ENCODE data around the gene OTOG.

Gene OTOG

DNA sequence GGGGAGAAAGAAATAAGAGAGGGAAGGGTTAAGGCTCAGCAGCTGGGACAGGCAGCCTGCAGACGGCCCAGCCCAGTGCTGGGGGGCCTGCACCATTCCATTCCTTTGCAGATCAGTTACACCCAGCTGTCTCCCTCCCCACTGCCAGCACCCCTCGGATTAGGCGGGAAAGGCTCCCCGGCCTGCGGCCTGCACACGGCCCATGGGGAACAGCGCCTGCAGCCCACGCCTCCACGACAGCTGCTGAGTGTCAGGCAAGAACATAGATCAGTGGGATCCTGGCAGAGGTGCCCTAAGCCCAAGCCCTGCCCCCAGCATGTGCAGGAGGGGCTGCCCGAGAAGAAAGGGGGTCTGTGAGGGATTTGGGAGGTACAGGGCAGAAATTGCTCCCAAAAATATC, 106.6 kb downstream of the OTOG start:
- peak; percentile 86 for DNase-seq

DNA sequence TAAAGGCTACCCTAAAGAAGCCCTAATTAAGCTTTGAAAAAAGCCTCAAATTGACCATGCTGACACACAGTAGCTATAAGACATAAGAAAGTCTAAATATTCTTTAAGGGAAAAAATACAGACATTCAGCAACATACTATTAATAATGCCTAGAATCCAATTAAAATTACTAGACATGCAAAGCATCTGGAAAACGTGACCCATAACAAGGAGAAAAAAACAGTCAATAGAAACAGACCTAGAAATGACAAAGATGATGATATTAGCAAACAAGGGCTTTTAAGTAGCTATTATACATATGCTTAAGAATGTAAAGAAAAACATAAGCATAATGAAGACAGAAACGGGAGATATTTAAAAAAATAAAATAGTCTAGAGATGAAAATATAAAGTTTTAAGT, 108.6 kb downstream of the OTOG start:
- no peak for DNase-seq

DNA sequence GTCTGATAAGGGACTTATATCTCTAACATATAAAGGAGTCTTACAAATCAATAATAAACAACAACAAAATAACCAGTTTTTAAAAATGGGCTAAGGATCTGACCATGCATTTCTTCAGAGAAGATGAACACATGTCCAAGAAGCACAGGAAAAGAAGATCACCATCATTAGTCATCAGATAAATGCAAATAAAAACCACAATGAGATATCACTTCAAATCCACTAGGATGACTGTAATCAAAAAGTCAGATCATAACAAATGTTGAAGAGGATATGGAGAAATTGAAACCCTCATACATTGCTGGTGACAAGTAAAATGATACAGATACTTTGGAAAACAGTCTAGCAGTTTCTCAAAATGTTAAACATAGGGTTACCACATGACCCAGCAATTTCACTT, 111.2 kb downstream of the OTOG start:
- DNase-seq, result no peak

DNA sequence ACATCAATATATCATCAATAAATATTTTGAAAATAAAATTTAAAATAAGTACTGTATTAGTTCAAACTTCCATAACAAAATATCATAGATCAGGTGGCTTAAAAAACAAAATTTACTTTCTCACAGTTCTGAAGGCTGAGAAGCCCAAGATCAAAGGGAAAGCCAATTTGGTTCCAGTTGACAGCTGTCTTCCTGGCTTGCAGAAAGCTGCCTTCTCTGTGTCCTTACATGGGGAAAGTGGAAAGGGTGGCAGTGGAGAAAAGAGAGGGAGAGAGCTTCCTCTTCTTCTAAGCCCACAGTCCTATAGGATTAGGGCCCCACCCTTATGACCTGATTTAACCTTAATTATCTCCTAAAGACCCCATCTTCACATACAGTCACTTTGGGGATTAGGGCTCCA, 121.1 kb downstream of the OTOG start:
- DNase-seq, result no peak

DNA sequence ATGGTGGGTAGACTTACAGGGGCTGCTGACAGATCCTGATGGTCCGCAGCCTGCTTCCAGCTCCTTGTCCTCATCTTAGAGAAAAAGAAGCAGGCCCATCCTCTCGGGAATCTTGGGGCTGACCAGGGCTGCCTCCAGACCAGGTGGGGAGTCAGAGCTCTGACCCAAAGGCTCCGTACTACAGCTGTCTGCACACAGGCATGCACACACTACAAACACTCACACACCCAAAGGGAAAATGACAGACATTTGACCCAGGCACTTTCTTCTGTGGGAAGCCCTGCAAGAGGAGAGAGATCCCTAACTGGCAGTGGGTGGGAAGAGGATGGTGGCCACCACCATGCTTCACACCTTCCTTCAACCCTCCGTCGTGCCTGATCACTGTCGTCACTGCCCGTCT, 125.4 kb downstream of the OTOG start:
- no peak for DNase-seq

DNA sequence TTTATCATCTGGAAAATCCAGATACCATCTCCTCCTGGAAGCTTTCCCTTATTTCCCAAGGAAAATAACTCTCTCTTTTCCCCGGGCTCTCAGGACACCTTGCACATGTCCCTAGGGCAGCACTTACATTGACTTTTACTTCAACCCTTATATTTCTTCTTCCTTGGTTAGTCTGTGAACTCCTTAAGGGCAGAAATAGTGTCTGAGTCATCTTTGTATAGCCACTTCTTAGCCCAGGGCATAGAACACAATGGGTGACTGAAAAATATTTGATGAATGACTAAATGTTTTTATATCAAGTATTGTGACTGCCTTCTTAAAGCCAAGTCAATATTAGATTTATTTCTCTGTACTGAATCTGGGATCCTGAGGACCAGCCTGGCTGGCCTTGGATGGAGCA, 126.9 kb downstream of the OTOG start:
- no peak for DNase-seq

DNA sequence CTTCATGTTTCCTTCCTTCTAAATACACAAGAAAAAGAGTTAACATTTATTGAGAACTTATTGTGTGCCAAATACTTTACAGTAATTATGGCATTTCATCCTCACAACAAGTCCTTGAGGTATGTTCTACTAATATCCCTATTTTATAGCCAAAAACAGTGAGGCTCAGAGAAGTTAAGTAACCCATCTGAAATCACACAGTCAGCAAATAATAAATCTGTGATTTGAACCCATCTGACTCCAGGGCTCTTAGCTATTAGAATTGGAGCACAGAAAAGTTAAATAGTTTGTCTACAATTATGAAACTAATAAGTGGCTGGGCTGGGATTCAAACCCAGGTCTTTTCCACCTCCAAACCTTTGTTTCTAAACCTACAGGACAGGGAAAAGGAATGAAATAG, 135.8 kb downstream of the OTOG start:
- no peak for DNase-seq

DNA sequence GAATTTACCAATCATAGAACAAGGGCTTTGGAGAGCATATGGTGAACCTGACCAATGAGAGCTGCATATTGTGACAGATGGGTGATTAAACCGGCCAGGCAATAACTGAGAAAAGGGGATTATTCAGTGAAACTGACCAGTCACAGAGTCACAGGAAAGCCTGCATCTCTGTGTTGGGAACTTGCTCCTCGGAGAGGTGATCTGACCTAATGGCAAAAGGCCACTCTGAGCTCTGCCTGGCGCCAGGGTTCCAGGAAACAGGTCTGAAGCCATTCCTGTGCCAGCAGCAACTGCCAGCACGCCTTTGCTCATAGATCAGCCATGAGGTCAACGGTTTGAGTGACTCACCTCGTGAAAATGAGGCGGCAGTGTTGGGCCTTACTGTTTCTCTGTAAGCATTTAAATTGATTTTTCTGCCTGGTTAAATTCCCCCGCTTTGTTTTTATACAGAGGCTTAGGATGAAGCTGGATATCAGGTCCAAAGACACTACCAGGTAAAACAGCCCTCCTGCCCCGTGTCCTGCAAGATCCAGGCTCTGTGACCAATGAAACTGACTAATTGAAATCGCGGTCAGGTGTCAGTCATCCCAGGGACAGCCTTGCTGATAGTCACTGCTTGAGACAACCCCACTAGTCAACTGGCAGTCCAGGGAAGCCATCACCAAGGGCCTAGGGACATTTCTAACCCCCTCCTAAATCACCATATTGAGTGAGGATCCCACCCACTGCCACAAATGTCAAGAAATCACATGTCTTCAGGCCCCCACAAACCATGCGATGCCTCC, 136.5 kb downstream of the OTOG start:
- DNase-seq, result peak; percentile 36

DNA sequence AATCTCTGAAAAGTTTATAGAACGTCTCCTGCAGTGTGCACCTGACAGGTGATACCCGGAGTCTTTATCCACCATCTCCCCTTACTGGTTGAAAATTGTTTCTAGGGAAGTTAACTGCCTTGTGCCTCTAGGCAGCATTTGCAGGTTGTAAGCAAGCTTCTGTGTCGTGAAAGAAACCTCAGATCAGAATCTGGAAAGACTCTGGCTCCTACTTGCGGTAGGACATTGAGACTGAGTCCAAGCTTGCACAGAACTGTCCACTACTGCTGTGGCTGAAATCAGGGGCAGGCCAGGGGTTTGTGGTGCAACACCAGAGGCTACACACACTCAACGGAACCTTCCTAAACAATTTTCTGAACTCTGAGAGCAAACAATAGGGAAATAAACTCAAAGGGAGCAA, 137.5 kb downstream of the OTOG start:
- no peak for DNase-seq

DNA sequence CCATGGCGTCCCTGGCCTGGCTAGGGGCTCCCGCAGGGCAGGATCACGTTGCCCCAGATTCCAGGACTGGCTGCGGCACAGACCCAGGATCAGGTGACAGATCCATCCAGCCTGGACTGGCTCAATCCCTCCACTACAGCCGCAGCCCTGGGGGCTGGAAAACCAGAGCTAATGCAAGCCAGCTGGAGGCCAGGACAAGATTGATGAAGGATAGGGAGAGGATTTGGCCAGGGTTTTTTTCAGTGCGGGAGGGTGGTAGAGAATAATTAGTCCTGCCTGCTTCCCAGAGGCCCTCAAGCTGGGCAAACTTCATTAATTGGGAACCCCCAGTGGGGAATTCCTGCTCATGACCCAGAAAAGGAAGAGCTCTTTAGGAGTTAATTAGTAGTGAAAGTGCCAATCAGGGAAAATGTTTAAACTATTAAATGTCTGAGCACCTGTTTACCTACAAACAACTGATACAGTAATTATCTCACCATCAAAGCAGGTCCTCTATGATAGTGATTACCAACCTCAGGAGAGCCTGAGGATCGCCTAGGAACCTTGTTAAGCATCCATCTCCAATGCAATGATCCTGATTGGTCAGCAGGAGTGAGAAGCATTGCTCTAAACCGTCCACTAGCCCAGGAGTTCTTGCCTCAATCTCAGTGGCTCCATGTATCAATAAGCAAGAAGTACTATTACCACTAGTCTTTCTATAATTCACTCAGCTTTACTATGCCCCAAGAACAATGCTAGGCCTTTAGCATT, 139.3 kb downstream of the OTOG start:
- DNase-seq, result peak; percentile 66

DNA sequence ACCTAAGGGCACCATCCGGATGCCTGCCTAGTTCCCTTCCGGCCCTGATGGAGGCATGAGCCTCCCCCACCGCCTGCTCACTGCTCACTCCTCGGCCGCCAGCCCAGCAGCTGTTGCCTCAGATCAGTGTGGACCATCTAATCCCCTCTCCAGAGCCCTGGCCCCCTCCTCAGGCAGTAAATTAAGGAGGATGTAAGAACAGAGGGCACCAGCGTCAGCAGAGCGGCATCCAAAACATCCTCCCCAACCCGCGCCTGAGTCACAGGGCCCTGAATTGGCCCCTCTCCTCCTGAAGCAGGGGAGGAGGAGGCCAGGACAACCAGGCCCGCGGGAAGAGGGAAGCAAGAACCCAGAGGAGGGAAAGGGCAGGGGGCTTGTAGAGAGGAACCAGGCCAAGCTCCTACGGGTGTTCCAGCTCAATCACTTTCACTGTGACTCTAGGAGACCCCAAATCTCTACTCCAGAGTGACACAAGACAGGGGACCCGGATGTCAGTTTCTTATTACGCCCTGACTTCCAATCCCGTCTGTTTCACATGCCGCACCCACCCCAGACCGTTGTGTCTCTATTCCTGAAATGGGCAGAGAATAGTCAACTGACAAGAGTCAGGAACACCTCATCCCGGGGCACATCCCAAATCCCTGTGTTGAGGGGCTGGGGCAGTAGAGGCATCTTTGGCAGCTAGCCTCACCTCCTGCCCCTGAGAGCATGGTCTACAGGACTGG, 141.0 kb downstream of the OTOG start:
- DNase-seq, result peak; percentile 83

DNA sequence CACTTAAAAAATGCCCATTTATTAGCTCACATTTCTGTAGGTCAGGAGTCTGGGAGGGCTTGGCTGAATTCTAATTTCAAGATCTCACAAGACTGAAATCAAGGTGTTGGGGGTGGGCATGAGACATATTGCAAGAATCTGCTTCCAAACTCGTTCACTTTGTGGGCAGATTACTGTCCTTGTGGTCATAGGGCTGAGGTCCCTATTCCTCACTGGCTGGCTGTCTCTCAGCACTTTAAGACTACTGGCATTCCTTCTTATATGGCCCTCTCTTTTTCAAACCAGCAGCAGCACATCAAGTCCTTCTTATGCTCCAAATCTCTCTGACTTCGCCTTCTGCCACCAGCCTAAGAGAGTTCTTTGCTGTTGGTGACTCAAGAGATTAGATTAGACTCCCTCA, 144.5 kb downstream of the OTOG start:
- DNase-seq, result no peak

DNA sequence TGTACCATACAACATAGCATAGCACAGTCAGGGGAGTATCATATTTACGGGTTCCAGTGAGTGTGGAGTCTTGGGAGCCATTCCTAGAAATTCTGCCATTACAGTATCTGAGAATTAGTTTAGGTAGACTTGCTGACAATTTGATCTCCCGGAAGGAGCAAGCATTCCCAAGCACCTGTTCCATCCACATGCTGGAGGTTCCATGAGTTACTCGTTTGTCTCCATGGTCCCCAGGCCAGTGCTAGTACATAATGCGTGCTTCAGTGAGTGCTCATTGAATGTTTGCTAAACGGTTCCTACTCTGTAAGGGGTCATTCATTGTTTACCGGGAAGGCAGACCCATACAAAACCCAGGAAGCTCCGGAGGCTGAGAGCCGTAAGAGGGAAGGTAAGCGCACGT, 144.9 kb downstream of the OTOG start:
- DNase-seq, result no peak

DNA sequence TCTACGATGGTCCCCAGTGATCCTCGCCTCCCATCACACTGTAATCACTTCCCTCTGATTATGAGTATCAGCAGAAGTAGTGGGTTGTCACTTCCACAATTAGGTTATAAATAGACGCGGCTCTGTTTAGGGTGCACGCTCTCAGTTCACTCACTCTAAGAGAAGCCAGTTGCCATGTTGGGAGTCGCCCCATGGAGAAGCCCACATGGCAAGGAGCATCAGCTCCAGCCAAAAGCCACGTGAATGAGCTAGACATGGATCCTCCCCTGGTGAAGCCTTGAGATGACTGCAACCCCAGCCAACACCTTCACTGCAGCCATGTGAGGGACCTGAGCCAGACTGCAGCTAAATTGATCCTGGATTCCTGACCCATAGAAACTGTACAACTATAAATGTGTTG, 145.9 kb downstream of the OTOG start:
- no peak for DNase-seq

DNA sequence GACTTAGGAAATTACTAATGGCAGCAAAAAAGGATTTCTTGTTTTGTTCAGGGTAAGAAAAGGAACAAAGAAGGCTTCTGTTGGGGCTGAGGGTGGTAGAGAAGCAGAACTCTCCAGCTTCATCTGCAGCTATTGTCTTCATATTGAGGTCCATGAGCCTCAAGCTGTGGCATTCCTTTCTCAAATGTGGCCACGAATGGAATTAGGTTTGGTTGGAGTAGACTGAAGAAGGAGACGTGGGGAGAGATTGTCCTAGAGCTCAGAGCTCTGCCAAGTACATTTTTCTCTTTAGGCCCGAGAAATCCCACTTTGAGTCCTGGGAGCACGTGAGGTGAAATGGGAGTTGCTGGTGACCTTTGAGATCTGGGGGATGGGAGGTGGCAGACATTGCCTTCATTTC, 146.5 kb downstream of the OTOG start:
- DNase-seq, result no peak

DNA sequence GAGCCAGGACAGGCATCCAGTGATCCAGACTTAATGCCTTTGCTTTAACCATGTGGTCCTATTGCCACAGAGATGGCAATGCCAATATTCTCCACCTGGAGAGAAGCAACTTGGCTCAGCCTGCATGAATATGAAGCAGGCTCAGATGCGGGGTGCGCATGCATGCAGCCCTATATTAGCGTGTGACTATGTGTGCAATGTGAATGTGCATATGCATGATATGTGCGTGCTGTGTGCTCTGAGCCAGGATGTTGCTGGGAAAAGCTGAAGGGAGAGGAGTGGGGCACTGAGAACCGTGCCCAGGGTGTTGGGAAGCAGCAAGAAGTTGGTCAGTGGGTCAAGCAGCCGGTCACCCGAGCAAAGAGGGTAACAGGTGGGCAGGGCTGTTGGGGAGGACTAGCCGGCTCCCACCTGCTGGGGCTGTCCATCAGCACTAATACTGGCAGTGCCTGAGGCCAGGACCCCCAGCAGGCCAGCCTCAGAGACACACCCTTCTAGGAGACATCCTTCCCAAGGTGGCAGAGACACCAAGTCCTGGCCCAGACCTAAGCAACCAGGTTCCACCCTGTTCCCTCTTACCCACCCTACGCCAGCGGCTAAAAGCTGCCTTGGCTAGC, 147.5 kb downstream of the OTOG start:
- peak; percentile 66 for DNase-seq

DNA sequence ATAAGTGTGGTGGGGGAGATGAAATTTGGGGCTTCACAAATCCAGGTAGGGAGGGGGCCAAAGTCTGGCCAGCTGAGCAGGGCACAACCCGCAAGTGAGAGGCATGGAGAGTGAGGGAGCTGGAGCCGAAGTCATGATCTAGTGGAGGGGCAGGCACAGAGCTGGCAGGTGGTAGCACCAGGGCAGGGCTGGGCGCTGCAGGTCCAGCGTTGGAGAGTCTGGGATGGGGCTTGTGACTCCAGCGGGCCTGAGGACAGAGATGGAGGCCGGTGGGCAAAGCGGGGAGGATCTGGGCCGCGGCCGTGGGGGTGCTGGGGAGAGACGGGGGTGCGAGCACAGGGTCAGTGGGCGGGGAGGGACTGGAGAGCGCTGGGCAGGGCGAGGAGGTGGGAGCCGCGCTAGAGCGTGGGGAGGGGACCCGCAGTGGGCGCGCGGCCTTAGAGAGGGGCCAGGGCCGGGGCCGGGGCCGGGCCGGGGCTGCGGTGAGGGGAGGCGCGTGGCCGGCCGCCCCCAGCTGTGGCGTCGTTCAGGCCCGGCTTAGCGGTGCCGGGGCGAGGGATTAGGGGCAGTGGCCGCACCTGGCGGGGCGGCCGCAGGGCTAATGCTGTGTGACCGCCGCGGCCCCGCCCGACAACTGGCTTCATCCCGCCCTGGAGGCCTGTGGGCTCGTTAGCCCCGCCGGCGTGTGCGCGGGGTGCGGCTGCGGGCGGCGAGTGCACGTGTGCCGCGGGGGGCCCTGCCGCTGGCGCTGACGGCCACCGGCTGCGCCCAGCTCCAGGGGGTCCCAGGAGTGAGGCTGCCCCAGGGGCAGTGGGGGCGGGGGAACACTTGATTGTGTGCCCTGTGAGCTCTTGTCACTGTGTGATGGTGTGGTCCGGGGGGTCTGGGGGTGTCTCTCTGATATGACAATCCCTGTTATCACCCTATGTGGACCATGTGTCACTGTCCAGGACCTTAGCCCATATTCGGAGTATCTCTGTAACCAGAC, 148.7 kb downstream of the OTOG start:
- DNase-seq, result no peak

DNA sequence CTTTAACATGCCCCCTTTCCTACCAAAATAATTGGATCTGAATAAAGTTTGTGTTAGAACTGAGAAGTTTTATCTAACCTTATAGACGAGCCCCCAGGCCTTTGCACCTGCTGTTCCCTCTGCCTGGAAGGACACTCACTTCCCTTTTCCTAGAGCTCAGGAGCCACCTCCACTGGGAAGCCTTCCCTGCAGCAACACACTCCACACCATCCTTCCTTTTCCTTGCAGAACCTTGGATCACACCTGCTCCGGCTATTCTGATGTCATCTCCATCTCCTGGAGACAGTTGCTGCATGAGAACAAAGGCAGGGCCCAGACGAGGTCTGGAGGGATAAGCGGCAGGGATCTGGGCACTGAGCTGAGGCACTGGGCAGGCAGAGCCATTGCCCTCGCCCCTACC, 149.7 kb downstream of the OTOG start:
- no peak for DNase-seq

Data from femur (tissue), 1 donor.